Measurements from ENCODE around the gene RNF17. TPM values are rescaled to one million over a fixed set of nuclear protein-coding genes. Genes with fewer than 3 reads are reported as not detected.

The RNF17 gene
- total and polyA plus RNA-seq, 2 of the 8 experiments (the other 6 are each of a cell fraction or from before 2014, with no cell fraction given), result not detected

DNA sequence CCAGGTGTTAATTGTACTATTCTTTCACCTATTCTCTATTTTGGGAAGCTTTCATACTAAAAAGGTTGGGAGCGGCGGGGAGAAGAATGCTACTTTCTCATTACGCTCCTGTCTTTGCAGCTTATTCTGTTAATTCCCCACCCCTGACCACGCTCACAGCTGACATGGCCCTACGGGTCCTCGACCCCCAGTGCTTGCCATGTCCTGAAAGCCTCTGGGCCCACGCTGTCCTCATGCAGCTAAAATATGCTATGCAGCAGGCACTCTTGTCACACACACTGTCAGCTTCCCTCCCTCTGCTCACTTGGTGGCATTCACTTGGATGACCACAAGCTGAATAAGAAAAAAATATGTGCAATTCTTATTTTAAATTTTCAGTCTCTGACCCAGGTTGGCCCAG lies 126.3 kb downstream of the RNF17 start:
- Histone ChIP-seq H3K27ac (ENCODE audit: low read depth, low read length) (no peak overlapping the region), H3K14ac (ENCODE audit: insufficient read length) (no peak overlapping the region), H3K4me2 (ENCODE audit: insufficient read depth in 1 of 2, low read depth in 2 of 2, low read length in 2 of 2) (no peak overlapping the region), H2AK5ac (ENCODE audit: low read depth, low read length) (no peak overlapping the region), H2BK15ac (ENCODE audit: low read length) (no peak overlapping the region), H3K9me3 (ENCODE audit: insufficient read depth in 2 of 2, low read depth in 1 of 2, low read length in 1 of 2) (no peaks in the 10 kb centered on the region), H3K23ac (ENCODE audit: insufficient read length) (no peak overlapping the region), H3K4me1 (replicated peaks in 1 of 4; ENCODE audit: control insufficient read depth in 3 of 4, insufficient read depth in 4 of 4, low read length in 3 of 4) (peaks cover 0 to 6% (median 0%) of the 10 kb centered on the region in 4 experiments; a peak in 3 of 7 replicates), H3K9ac (replicated peaks in 1 of 4; ENCODE audit: extremely low read depth in 1 of 4, low read depth in 3 of 4, low read length in 3 of 4) (no peak overlapping the region), H3K79me2 (ENCODE audit: control insufficient read depth in 1 of 2, insufficient read depth in 2 of 2, low read length in 2 of 2) (no peaks in the 10 kb centered on the region), H4K20me1 (replicated peaks in 1 of 2; ENCODE audit: control insufficient read depth in 1 of 2, insufficient read depth in 2 of 2, low read length in 2 of 2) (peaks cover 3 to 5% of the 10 kb centered on the region in 2 experiments), H2BK120ac (replicated peaks; ENCODE audit: low read depth, low read length) (no peak overlapping the region), H4K91ac (replicated peaks; ENCODE audit: insufficient read length, low read length) (no peak overlapping the region), H4K5ac (ENCODE audit: insufficient read length, low read depth, low read length) (no peak overlapping the region), H2BK5ac (ENCODE audit: low read depth, low read length) (no peak overlapping the region), H2BK12ac (ENCODE audit: low read depth, low read length) (no peak overlapping the region), H2AFZ (ENCODE audit: low read length) (no peak overlapping the region), H3K36me3 (ENCODE audit: control insufficient read depth in 2 of 4, insufficient read depth in 4 of 4, low read length in 3 of 4) (peaks cover 0 to 26% (median 19%) of the 10 kb centered on the region in 4 experiments; a peak in 5 of 8 replicates), H3K4me3 (ENCODE audit: extremely low read depth in 1 of 4, insufficient read depth in 2 of 4, low read depth in 3 of 4, low read length in 4 of 4) (no peak overlapping the region), H2BK20ac (ENCODE audit: low read length) (no peak overlapping the region), H4K8ac (ENCODE audit: extremely low read depth, insufficient read depth, low read length) (no peak overlapping the region), H3K79me1 (ENCODE audit: low read depth, low read length) (no peaks in the 10 kb centered on the region), H3K4ac (replicated peaks; ENCODE audit: insufficient read length, low read depth, low read length) (no peak overlapping the region), H3K56ac (replicated peaks; ENCODE audit: insufficient read length, low read depth, low read length) (no peak overlapping the region), H3K18ac (ENCODE audit: extremely low read depth, low read length) (no peak overlapping the region), H3K23me2 (ENCODE audit: low read depth, low read length) (no peaks in the 10 kb centered on the region), H3K27me3 (replicated peaks in 1 of 4; ENCODE audit: control insufficient read depth in 3 of 4, extremely low read depth in 1 of 4, insufficient read depth in 3 of 4, low read length in 3 of 4) (no peaks in the 10 kb centered on the region)
- 88% methylated on average over 7 of the region's 7 CpGs; no CpG with 5 or more reads in 1 of the 2 experiments for WGBS, 2 experiments (ENCODE audit: extremely low coverage in 1 of 2, insufficient coverage in 1 of 2, insufficient read length in 1 of 2, insufficient replicate concordance in 2 of 2, low coverage in 1 of 2, low lambda C conversion rate in 2 of 2, missing lambda C conversion rate in 1 of 2)
- no peak for DNase-seq (ENCODE audit: low read depth in 1 of 2, low spot score in 2 of 2)
- CTCF ChIA-PET (ENCODE audit: partially characterized antibody), result interaction anchor here (1.2 to 1.4 kb wide), 2 partner anchors 11 to 40 kb away, joined by 3 read pairs; no protein-coding TSS in a partner anchor
- TF ChIP-seq GABPA (IDR thresholded peaks at IDR 0.05; ENCODE audit: borderline replicate concordance, insufficient read depth, low read length), result no peak
- TF ChIP-seq MAFK (IDR thresholded peaks at IDR 0.05; ENCODE audit: low read depth, low read length), result no peak
- TF ChIP-seq ASH2L (IDR thresholded peaks at IDR 0.05; ENCODE audit: low read length), result no peak
- no peak for TF ChIP-seq CTCF (IDR thresholded peaks at IDR 0.05; ENCODE audit: control extremely low read depth in 1 of 3, insufficient read depth in 1 of 3, low read depth in 1 of 3, low read length in 3 of 3)
- TF ChIP-seq TBP (IDR thresholded peaks at IDR 0.05; ENCODE audit: low read depth, low read length), result no peak
- TF ChIP-seq RXRA (IDR thresholded peaks at IDR 0.05; ENCODE audit: insufficient read depth, low read depth, low read length), result no peak
- TF ChIP-seq RBBP5 (IDR thresholded peaks at IDR 0.05; ENCODE audit: borderline replicate concordance, low read depth, low read length), result no peak
- TF ChIP-seq CTBP2 (IDR thresholded peaks at IDR 0.05; ENCODE audit: borderline replicate concordance, insufficient read depth, insufficient read length, low read length), result no peak
- TF ChIP-seq CHD2 (IDR thresholded peaks at IDR 0.05; ENCODE audit: low read length), result no peak
- no peak for TF ChIP-seq NRF1 (IDR thresholded peaks at IDR 0.05; ENCODE audit: low read depth, low read length)
- no peak for TF ChIP-seq BACH1 (IDR thresholded peaks at IDR 0.05; ENCODE audit: low read length)
- no peak for TF ChIP-seq CBX5 (IDR thresholded peaks at IDR 0.05; ENCODE audit: low read depth, low read length)
- no peak for FAIRE-seq
- POLR2A ChIA-PET (ENCODE audit: partially characterized antibody), result interaction anchor here (1.2 kb wide), 1 partner anchor 9 kb away, joined by 4 read pairs; no protein-coding TSS in a partner anchor
